OCI-M1 (cell line): ENCODE data around the gene SLX4IP.
A peak's percentile ranks its signal among the peaks of the same experiment; 100 is the strongest.

Source experiments
- DNase-seq: peaks from one replicate; lab custom pipeline; 2025; lab: John Stamatoyannopoulos, UW

Gene SLX4IP

DNA sequence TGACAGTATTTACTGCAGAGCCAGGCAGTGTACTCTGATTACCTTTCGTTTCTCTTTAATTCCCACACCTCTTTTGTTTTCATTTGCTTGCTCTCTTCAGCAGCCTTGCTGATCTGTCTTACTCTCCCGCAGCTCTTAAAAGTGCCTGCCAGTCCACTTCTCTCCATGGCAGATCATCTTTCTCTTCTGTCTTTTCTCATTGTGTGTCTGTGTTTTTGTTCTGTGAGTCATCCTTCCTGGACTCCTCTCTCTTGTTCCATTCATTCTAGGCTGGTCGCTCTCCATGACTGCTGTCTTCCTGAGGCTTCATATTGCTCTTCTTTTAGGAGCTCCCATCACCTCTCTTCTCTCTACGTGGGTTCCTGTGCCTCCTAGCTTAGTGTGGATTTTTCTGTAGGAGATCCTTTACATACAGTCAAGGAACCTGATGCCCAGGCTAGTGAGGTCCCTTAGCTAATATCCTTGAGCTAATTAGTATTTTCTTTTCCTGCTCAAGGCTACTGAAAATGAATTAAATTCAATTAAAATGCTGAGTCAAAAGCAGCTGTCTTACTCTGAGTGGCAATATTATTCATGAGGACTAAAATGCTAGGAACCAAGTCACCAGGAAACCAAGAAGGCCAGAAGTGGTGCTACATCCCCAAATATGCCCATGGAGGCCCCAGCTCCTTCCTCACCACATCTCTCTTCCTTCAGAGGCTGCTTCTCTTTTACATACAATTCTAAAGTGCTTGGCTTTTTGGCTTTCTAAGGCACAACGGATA is 86.1 kb downstream of the SLX4IP start:
- DNase-seq: no peak

DNA sequence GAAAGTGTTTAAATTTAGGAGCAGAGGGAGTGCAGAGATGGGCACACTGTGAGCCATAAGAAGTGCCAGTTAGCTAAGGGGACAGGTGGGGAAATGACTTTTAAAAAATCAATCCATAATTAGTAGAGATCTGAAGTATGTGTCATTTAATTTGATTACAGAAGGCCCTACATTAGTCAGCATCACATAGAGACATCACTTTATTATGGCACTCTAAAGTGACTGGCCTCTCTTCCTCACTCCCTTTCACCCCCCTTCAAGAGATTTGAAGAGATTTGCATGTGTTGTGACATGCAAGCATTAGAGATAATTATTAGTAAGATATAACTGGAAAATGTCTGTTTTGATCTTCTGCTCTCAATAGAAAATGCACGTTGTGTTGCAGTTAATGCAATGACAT is 86.7 kb downstream of the SLX4IP start:
- no peak for DNase-seq

DNA sequence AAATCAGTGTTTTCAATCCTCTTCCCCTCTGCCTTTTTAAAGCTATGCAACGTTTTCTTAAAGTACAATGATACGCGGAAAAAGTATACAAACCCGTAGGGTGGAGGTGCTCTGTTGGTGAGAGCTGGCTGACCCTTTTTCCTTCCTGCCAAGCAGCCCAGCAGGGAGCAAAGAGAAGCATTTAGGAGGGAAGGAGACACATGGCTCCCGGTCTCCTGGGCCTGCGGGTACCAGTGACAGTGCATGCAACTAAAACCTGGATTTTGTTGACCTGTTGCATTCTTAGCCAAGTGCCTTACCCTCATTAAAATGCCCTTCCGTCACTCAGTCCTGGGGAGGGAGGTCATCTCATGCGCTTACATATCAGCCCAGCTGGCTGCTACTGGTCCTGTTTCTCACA is 87.2 kb downstream of the SLX4IP start:
- DNase-seq: no peak

DNA sequence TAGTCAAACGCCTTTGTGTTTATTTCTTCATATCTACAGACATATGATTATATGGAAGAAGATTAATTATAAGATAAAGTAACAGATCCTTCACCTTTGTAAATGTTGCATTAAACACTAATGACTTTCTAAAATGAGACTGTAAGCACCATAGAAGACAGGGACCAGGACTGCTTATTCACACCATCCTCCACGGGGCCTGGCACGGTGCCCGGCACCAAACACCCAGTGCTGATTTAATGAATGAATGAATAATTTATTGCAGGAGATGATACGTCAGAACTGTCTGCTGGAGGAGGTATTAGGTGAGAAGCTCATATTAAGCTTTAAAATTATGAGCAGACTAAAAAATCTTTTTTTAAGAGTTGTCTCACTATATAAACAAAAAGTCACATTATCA is 88.3 kb downstream of the SLX4IP start:
- DNase-seq: no peak

DNA sequence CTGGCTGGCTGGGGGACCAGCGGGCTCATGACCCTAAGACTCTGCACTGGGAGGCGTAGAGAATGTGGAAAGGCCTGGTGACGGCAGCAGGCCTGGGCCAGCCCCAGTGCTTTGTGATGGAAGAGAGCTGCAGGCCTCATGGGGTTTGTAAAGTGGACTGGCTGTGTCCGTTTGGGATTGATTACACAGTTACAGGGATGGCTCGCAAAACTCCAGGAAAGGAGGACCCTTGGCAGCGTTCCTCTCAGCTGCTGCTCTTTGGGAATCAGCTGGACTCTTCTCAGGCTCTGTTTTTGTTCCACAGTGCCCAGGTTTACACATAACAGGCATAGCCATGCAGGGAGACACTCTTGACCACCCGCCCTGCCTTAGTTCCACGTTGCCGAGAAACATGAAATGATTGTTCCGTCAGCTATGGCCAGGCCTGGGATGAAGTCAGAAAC is 89.0 kb downstream of the SLX4IP start:
- no peak for DNase-seq

DNA sequence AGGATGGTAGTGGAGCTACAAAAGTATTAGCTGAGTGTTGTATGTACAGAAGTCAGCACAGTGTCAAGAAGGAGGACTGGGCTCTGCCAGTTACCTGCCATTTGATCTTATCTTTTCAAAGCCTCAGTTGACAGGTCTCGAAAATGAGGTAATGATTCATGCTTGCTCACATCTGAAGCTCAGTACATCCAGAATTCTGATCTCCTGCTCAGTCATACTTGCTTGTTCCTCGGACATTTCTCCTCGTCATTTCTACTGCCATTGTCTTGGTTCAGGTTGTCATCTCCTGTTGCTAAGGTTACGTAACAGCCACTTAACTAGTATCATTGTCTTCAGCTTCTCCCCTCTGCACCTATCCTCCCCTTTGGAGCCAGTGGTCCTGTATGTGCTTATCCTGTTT is 89.5 kb downstream of the SLX4IP start:
- DNase-seq: no peak

DNA sequence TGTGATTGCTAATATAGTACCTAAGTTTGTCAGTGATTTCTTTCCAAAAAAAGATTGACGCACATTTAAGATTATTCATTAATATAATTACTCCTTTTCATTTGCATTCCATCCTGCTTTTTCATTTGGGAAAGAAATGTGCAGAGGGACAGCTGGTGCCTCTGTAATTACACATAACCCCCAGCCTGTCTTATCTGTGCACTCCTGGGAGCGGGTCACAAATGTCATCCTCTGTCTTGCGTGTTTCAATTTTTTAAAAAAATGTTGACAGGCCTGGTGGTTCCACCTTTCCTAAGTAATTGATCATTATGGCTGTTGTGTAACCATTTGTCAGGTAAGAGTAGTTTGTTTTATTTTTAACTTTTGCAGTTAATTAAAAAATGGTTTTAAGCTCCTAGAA is 92.7 kb downstream of the SLX4IP start:
- no peak for DNase-seq

DNA sequence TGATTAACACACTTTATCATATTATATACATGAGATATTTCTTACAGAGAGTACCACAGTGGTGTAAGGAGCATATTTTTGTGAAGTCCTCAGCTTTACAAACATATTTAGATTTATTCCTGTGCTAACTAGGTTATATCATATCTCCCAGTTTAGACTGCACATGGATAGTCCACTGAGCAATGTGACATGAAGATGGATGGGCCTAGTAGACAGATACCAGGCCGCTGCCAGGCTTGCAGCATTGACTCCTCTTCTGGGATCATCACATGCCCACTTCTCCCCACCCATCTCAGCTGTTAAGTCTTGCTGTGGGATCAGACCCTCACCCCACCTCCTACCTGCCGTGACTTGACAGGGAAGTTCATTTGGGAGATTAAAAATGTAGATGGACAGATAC is 95.8 kb downstream of the SLX4IP start:
- DNase-seq: no peak

DNA sequence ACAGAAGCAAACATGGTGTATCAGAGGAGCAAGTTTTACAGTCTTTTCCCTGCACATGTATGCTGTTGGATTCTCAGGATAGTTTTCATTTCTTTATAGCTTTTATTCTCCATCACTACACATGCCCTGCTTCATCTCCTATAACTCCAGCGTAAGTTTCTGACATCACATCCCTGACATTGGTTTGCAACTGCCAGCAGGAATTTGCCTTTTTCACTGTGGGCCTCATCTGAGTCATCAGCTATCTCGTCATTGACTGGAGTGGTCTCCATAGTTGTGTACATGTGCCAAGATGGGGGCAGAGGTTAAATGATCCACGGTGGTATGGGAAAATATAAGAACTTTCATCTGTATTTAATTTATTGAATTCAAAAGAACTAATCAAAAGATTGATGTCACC is 96.7 kb downstream of the SLX4IP start:
- DNase-seq: no peak

DNA sequence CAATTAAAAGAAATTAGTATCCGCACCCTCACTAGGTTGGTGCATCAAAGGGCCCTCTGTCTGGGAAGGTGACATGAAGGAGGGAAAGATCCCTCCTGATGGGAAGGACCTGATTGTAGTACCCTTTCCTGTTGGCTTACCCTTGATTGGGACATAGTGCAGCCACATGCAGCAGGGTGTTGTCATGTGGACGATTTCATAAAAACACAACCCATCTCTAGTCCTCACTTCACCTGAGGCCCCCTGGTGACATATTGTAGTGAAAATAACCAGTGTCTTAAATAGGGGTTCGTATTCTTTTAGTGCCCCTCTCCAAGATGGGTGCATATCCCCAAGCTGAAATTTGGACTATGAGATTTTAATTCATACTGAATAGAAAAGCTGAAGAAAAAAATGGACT is 97.3 kb downstream of the SLX4IP start:
- DNase-seq: no peak

DNA sequence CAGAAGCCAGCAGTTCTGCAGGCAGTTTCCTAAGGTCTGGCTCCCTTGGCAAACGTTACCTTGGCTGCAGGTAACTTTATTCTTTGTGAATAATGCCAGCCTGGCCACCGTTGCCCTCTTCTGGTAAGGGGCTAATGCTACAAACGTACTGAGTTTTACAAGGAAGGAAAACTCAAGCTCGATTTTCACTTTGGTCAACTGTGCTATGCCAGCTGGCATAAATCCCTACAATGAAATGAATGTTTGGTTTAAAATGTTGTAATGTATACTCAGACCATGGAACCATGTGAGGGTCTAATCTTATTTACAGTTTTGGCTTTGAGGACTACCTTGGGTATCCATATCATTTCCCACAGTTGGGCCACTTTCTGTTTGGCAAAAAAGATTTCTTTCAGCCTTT is 101.4 kb downstream of the SLX4IP start:
- DNase-seq: peak; percentile 21

DNA sequence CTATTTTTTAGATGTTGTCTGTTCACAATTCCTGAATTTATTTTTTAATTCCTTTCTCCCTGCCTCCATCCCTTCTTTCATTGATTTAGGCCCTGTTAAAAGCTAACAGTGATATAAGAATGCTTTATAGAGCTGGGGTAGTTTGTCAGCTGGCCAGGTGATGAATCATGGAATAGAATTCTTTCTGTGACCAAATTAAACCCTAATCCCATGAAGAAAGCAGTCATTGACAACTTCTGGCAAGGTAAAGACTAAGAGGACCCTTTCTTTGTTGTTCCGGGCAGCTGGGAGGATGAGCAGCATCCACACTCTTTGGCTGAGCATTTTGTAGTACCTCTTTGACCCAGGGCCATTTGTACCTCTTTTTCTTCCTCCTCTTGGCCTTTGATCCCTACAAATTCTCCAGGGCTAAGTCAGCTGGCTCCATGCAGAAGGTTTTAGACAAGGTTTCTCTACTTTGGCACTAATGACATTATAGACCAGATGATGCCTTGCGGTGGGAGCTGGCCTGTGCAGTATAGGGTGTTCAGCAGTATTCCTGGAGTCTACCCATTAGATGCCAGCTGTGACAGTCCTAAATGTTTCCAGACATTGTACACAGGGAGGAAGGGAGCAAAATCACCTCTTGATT is 102.9 kb downstream of the SLX4IP start:
- no peak for DNase-seq

DNA sequence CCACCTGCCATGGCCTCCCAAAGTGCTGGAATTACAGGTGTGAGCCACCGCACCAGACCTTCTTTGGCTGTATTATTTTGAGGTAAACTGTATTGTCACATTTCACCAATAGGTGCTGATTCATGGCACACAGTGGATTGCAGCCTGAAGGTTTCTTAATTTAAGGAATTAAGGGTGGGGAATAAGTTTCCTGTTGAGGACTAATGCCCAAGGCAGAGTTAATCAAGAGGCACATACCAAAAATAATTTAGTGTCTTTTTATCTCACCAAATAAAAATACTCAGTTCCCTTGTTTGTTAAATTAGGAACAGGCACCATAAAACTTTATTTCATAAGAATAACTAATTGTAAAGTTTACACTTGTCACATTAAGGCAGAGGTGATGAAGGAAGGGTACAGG is 103.7 kb downstream of the SLX4IP start:
- no peak for DNase-seq

DNA sequence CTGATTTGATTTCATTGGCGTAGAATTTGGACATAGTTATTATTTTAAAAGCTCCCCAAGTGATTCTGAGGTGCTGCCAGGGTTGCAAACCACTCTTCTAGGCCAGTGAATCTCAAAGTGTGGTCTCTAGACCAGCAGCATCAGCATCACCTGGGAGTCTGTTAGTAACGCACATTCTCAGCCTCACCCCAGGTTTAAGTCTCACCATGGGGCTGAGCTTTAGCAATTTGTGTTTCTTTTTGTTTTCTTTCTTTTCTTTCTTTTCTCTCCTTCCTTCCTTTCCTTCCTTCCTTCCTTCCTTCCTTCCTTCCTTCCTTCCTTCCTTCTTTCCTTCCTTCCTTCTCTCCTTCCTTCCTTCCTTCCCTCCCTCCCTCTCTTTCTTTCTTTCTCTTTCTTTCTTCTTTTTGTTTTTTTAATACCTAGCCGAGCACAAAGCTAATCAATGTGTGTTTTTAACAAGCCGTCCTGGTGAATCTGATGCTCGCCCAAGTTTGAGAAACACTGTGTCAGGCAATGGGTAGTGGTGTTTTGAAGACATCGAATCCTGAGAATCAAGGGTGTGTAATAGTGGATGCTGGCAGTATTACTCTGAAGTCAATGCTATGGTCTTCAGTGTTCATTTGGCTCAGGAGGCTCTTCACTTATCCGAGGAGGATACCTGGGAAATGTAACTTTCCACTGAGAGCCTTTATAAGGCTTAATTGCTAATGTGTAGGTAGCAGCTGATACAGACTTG is 104.9 kb downstream of the SLX4IP start:
- no peak for DNase-seq

DNA sequence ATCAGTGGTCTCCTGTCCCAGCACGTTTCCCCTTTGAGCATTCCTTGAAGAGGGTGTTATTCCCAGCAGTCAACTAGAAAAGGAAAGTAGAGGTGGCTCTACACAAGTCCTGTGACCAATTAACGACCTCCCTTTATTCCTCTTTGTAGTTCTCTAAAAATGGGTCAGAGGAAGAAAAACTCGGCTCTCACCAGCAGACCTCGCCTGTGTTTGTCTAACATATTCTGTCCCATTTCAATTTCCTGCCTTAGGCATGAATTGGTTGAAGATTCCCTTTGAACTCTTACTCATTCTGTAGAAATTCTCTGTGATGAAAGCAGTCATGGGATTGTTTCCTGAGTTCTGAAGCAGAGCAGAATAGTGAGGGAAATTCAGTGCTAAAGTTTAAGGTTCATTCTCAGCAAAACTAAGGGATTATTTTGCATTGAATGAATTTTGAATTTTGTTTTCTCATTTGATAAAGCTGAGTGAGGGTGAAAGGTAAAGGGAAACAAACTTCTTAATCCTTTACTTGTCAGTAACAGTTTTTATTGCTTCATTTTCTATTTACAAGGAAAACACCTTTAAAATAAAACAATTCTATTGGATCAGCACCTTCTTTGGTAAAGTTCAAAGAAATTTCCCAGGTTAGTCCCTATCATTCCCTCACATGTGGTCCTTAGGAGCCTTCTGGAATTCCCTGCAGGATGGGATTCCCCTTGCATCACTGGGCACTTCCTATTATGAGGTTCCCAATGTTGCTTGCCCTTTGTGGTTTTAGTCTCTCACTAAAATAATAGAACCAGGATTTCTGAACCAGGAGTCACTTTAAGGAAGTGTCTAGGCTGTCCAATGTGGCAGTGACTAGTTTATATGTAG is 105.8 kb downstream of the SLX4IP start:
- no peak for DNase-seq

DNA sequence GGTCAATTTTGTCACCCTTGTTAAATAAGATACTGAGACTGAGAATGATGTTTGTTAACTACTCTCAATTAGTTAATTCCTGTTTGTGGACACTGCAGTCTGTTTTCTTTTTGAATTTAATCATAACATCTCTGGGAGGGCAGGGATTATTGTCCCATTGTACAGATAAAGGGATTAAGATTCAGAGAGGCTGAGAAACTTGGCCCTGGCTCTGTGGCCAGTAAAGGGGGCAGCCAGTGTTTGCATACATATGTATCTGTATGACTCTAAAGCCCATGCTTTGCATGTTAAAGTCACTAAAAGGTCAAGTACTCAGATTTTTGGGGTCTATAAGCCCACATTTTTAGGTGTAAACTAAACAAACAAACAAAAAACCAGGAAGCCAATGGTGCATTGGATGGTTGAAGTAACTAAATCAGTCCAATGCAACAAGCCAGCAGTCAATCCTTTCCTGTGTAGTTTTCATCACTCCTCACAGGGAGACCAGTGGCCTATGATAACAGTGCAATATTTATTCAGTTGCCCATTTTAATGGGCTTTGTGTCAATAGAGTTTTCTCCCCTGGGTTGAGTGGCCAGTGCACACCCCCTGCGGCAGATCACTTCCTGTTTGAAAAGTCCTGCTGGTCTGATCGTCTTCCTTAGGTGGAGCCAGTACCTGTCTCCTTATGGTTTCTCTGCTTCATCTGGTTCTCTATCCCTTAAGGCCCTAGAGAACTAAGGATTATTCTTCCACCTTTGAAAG is 106.7 kb downstream of the SLX4IP start:
- DNase-seq: no peak

DNA sequence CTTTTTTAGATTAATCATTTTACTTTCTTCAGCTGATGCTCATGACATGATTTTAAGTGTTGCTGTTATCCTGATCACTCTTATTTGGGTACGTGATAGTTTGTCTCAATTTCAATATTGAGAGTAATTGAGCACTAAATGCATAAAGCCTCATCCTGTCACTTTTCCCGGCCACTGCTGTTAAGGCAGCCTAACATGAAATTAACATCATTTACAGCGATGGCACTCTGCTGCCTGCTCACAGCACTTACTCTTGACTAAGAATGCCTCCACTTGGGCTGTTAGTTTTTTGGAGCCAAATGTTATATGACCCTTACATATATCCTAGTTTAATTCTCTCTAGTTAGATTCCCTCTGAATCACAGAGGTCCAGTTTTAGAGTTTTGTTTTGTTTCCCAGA is 107.3 kb downstream of the SLX4IP start:
- no peak for DNase-seq

DNA sequence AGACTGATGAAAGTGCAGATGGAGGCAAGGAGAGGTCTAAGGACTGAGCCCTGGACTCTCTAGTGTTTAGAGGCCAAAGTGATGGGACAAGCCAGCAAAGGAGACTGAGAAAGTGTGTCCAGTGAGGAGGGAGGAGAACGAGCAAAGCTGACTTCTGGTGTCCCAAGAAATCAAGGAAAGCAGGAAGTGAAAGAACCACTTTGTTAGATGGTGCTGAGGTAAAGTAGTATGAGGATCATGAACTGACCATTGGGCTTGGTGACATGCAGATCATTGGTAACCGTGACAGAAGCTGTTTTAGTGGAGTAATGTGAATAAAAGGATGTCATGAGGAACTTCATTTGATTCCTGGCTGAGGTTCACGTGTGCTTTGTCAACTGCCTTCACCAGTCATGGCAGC is 108.4 kb downstream of the SLX4IP start:
- no peak for DNase-seq

DNA sequence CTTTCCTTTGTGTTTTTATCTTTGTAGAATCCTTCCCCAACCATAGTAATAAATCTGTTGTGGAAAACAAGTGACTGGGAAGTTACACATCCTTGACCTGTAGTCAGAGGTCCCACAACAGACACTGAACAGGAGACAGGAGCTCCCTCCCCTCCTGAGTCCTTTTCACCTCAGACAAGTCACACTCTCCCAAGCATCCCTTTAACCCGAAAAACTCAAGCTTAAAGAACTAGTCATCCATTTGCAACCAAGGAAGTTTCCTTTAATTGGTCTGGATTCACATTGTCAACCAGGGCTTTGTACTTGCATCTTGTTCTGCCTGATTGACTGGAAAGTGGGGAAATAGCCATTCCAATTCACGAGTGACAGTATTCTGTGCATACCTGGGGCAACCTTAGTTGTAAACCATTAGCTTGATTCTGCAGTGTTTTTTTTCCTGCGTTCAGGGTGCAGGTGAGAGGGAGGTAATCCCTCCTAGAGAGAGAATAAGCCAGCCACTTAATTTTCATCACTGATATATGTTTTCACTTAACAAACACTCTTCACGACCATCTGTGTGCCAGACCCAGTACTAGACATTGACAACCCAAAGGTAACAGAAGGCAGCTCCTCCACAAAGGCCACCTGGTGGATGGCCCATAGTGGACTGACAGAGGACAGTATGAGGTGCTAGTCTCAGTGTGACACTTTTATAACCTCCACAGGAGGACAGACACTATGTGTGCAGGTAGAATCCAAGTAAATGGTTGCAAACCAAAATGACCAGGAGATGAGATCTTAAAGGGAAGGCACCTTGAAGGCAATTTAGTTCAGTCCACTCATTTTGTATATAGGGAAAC is 112.4 kb downstream of the SLX4IP start:
- DNase-seq: no peak

DNA sequence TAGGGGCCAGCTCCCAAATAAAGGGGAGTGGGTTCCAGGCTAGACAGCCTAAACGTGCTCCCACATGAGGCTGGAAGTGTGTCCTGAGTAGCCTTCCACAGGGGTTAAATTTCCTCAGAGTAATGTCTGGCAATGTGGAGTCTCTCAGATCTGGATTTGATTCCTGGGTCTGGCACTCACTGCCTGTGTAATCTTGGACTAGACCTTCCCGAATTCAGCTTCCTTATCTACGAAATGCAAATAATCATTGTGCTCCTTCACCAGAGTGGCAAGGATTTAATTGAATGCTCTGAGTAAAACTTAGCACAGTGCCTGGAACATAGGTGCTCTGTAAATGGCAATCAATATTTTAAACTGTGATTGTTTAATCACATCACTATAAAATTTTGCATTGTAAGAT is 114.4 kb downstream of the SLX4IP start:
- no peak for DNase-seq
